MM.1S (cell line): ENCODE results near the gene GOLGA6B.

Experiments
- CTCF ChIP-seq: fragments of 300-600 bp; sonication (generic); IDR thresholded peaks from 2 replicates; pipeline ENCODE4 v1.5.1; 2016; ENCODE audit warnings: antibody characterized with exemption, low read length, mixed read lengths
- EZH2 ChIP-seq: fragments of 300-600 bp; sonication (generic); optimal IDR thresholded peaks from 2 replicates; pipeline ENCODE3; 2017; ENCODE audit warnings: low read depth, mild to moderate bottlenecking, antibody characterized with exemption, low read length, mixed read lengths
- EZH2phosphoT487 ChIP-seq: fragments of 300-600 bp; sonication (generic); IDR thresholded peaks from 2 replicates; pipeline ENCODE4 v1.6.1; 2018; ENCODE audit warnings: antibody characterized with exemption, low read length

GRCh38 chr15:72682772-72683171 is 28.3 kb downstream of the GOLGA6B start:
- TF ChIP-seq CTCF (no peak), EZH2phosphoT487 (no peak), EZH2 (no peak)
